GM19324 (cell line): ENCODE results near the gene RNF217.

ENCODE experiments used
- ATAC-seq: cut with Tn5 transposase; IDR thresholded peaks from one replicate; pipeline ENCODE4 v1.9.1; 2021; ENCODE audit warnings: mild to moderate bottlenecking, moderate library complexity; ENCODE audit not compliant: unreplicated experiment, low FRiP score

The RNF217 gene

DNA sequence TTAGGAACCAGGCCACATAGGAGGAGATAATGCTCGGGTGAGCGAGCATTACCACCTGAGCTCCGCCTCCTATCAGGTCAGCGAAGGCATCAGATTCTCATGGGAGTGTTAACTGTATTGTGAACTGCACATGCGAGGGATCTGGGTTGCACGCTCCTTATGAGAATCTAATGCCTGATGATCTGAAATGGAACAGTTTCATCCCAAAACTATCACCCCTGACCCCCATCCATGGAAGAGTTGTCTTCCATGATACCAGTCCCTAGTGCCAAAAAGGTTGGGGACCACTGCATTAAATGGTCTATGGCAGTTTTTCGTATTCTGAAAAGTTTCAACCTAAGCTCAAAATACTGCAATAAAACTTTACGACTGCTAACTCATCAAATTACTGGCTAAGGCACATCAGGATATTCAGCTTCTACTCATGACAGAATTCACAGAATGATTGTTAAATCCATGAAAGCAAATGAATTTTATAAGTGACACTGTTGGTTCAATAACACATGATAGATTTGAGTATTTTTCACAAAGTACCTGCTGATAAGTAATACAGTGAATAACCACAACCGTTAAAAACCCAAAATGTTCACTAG is 25.9 kb downstream of the RNF217 start:
- no peak for ATAC-seq

DNA sequence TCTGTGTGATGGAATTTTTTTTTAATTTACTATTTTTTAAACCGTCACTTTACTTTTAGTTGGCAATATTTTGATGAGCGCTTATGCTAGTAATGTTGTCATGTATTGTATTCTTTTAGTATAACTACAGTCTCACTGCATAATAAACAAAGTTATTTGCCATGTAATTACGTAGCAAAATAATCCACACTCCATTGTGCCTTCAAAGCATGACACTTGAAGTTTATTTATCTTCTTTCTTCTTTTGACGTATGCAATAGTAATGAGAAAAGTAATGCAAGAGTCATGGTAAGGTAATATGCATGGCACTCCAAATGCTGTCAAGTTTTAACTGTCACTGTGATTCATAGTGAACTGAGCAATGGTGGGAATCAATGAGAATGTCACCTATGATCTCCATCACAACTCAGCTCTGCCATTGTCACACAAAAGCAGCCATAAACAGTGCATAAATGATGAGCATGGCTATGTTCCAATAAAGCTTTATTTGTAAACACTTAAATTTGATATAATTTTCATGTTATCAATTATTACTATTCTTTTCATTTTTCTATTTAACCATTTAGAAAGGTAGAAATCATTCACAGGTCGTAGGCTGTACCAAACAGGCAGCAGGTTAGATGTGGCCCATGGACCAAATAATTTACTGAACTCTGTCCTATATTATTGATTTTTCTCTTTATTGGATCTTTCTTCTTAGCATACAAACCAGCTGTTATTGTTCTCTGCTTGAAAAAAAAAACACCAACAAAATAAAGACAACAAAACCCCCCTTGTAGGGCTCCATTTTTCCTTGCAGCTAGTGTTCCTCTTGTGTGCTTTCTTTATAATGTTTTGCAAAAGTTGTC is 27.1 kb downstream of the RNF217 start:
- ATAC-seq: no peak

DNA sequence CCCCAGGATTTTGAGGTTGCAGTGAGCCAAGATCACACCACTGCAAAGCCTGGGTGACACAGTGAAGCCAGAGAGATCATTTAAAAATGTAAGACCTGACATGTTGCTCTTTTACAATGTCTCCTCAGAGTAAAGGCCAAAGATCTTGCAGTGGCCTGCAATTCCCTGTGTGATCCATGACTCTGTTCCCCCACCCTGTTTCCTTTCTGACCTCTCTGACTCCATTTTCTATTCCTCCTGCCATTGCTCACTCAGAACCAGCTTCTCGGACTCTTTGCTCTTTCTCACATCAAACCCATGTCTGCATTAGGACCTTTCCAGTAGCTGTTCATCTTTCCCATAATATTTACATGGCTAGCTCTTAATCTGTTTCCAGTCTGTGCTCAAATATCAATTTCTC is 28.8 kb downstream of the RNF217 start:
- ATAC-seq: no peak

GRCh38 chr6:124991764-124992295 is 29.6 kb downstream of the RNF217 start:
- no peak for ATAC-seq

DNA sequence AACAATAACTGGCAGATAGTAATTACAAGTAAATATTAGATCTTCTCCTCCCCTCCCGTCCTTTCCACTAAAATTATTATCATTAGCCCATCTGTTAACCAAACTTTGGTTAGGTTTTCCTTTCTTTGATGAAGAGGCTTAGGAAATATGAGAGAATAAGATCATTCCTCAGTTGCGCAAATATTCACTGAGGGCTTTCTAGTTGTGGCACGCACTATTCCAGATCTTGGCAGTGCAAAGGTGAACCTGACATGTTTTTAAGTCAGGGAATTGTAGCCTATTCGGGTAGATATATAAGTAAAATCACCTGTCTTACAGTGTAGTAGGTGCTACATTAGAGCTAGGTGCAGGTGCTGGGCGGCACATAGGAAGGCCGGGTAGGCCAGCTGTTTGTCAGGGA is 31.1 kb downstream of the RNF217 start:
- ATAC-seq: no peak

DNA sequence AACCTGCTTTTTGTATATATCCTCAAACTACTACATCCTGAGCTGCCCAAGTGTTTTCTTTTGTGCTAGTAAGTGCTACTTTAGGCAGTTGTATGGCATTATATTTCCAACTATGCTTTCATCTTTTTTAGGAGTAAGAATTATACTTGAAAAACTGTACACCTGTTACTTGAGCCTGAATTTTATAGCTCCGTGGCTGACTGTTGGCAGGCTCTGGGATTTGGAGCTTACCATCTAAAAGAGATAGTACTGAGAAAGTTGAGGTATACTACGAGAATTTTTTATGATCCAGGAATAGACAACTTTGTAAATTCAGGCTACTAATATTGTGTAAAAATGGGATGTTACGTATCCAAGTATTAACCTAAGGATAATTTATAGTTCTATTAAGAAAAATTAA is 32.4 kb downstream of the RNF217 start:
- ATAC-seq: no peak

DNA sequence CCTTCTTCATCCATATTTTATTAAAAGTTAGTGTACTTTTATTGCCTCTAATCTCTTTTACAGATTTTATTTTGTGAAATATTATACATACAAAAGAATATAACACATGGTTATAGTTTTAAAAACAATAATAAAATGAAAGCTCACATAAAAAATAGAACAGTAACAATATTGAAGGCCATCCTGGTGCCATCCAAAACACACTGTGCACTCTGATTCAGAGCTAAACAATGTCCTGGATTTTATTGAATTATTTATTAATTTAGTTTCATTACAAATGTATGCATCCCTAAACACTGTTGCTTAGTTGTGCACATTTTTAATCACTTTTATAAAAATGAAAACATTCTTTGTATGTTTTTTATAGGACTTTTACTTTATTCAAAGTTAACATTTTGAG is 32.9 kb downstream of the RNF217 start:
- no peak for ATAC-seq

DNA sequence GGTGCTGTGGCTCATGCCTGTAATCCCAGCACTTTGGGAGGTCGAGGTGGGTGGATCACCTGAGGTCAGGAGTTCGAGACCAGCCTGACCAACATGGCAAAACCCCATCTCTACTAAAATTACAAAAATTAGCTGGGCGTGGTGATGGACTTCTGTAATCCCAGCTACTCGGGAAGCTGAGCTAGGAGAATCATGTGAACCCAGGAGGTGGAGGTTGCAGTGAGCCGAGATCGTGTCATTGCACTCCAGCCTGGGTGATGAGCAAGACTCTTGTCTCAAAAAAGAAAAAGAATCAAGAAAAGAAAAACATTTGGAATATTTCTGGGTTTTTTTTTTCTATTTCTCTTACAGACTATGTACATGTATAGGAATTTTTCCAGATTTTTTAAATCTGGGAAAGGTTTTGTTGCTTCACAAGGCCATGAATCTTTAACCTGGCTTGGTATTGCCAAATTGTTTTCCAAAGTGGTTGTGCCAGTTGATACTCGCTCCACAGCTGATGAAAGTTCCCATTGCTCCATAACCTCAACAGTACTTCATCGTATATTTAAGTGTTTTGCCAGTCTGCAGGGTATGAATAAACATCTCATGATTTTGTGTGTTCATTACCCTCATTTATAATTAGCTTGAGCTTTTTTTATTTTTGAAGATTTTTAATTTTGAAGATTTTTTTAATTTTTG is 33.5 kb downstream of the RNF217 start:
- no peak for ATAC-seq

DNA sequence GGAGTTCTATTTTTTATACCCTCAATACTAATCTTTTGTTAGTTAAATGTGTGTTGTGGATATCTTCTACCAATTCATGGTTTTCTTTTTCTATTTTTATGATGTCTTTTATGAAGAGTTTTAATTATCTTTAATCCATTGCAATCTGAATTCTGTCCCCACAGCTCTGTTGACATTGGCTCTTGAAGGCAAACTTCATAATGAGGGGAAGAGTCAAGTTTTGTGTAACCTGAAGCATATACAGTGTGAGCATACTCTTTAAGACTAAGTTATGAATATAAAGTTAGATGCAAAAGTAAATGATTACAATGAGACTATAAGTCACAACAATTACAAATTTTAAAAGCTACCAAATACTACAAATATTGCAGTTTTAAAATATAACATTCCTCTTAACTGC is 34.2 kb downstream of the RNF217 start:
- ATAC-seq: no peak

GRCh38 chr6:124997196-124997875 is 35.1 kb downstream of the RNF217 start:
- ATAC-seq: no peak

GRCh38 chr6:124999105-124999764 is 37.0 kb downstream of the RNF217 start:
- ATAC-seq: no peak

DNA sequence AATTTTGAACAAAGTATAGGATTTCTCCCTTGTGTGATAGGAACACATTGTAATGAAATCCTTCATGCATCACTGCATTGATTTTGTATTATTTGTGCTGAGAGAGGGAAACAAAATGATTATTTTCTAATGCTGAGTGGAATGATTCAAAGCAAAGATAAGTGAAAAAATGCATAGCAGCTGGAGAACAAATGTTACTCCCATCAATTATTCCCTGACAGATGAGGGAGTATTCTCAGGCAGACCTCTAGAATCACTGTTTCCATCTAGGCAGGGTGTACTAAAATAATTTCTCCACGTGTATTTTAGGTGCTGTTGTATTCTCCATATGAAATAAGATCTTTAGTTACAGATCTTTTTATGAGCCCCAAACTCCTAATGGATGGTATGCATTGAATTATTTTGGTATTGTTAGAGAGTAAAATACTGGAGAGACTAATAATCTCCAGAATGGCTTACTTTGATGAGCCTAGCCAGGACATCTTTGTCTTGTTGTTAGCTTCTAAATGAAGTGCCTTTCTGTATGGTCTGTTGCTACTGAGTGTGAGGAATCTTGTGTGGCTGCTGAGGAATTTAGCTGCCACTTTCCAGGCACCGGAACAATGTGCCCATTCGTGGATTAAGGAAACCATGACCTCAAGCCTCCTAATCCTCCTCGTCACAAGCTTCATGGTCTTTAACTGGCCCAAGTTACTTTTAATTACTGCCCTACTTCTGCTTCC is 39.6 kb downstream of the RNF217 start:
- ATAC-seq: no peak

DNA sequence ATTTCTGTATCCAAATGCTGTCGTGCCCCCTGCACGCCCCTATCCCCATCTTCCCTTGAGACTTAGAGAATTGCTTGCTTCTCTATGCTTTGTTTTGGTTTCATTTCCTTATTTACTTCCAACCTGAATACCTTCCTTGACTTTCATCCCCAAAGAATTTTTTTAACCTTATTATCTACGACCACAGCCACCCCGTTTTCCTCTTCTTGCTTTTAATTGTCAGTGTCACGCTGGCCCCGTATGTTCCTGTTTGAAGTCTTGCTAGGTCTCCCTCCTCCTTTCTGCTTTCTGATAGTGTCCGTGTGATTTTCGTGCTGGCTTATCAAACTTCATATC is 40.1 kb downstream of the RNF217 start:
- no peak for ATAC-seq

- no peak for ATAC-seq
These were observed 40.8 kb downstream of the RNF217 start for GRCh38 chr6:125003070-125003469.

GRCh38 chr6:125004198-125004597 is 42.0 kb downstream of the RNF217 start:
- ATAC-seq: no peak

GRCh38 chr6:125004797-125005595 is 42.8 kb downstream of the RNF217 start:
- no peak for ATAC-seq

DNA sequence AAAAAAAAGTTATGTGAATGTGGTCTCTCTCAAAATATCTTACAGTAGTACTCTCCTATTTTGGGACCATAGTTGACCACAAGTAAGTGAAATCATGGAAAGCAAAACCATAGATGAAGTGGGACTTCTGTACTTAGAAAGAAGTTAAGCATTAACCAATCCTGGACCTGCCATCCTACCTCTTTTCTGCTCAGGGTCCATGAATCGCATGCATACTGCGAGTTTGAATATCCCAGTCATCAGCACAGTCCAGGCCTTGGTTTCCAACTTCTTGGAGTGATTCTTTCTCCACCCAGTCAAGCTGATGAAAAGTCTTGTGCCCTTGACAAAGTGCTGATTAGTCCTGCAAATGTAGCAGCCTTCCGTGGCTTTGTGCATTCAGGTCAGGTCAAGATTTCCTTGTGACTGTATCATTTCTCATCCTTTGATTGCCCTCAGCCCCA is 46.0 kb downstream of the RNF217 start:
- peak; percentile 52 for ATAC-seq

DNA sequence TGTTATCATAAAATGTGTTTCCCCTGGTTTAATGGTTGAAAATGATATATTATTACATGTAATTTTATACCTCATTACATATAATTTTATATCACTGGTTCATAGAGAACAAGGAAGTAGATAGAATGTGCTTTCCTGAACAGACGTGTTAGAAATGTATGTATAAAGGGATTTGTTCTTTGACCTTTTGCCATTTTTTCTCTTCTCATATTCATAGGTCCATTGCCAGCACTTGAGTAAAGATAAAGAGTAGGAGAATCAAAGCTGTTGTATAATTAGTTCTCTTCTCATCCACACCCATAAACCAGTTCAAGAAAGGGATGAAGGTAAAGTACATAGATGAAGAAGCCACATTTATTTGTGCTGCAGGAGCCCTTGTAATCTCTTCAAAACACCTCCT is 46.7 kb downstream of the RNF217 start:
- ATAC-seq: no peak

DNA sequence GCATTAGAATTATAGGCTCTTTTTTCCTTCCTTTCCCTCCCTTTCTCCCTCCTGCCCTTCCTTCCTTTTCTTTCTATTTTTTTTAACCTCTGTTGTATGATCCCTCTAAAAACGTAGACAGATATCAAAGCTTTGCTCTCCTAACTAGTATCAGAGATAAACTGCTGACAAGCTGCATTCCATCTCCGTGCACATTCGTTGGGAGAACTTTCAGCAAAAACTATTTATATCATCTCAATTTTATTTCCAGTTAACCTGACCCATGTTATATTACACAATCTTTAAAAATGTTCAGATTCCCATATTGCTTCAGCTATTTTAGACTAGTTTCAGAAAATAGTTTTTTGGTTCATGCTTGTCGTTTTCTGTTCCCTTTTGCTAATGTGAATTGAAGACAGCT is 47.3 kb downstream of the RNF217 start:
- ATAC-seq: no peak
